NCI-H82 treated with DMSO at 0.1 percent for 48 hours (cell line): ENCODE measurements around the gene RFLNA.

Source experiments
- DNase-seq: peaks from one replicate; lab custom pipeline; 2025; ENCODE audit not compliant: unreplicated experiment; lab: John Stamatoyannopoulos, UW

Gene RFLNA

DNA sequence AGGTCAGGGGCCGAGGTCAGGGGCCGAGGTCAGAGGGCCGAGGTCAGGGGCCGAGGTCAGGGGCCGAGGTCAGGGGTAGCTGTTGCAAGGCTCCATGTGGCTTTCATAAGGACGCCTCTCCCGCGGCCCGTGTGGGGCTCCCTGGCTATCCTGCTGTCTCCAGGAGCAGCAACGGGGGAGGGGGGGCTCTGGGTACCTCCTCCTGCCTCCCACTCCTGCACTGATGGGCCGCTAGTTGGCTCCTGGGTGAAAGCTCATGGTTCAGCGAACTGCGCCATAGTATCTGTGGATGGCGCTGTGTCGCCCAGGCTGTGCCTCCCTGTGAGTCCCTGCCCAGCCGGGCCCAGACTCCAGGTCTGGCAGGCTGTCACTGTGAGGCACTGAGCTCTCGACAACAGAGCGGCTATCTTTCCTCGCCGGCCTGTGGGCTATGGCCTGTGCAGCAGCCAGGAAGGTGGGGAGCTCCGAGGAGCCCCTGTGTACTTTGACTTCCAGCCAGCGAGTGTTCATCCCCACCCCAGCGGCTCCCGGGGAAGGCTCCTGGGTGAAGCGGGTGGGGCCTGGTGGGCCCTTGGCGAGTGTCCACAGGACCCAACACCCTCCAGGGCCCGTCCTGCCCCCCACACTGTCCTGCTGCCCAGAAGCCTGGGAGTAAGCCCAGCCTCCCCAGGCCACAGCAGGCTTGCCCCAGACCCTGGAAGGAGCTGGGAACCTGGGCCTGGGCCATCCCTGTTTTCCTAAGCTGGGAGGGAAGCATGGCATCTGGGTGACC is 8.1 kb downstream of the RFLNA start:
- no peak for DNase-seq

DNA sequence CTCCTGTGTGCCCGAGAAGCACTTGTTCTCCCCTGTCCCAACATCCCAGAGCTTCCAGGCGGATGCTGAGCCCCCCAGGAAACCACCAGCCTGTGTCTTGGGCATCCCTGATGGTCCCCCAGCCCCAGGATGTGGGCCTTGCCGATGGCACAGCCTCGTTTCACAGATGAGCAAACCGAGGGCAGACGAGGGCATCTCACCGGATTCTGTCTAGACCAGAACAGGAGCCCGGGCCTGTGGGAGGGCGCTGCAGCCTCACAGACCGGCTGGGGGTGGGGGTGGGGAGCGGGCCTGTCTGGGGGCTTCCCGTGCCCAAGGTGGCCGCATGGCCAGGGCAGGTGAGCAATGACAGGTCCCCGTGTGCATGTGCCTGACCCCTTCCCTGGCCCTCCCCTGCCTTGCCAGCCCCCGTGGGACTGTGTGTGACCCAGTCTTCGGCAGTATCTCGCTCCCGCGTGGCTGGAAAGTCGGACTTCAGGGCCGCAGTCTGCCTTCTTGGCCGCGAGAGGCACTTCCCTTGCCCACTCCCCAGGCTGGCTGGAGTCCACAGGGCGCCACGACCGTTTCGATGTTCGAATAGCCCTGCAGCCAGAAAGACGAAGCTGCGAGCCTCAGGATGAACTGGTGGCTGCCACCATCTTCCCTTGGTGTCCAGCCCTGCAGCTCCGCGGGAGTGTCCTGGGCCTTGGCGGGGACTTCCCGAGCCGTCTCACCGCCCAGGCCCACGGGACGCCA is 8.9 kb downstream of the RFLNA start:
- DNase-seq, result no peak

DNA sequence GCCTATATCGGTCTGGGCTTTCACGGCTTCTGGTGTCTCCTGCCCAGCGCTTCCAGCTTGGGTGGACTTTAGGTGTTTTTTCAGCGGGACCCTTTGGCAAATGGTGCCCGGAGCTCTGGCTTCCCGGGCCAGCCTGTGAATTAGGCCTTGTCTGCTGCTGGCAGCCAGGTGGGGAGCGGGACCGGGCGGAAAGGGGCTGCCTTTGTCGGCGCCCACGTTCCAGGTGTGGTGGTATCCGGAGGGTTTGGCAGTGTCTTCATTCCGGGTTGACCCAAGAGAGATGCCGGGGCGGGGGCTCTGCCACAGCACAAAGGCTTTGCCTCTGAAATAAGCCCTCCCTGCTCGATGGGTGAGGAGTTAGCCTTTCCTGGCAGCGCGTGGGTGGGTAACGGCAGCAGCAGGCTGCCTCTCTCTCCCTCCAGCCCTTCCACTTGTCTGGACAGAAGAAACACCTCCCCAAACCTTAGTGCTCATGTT is 9.5 kb downstream of the RFLNA start:
- no peak for DNase-seq

DNA sequence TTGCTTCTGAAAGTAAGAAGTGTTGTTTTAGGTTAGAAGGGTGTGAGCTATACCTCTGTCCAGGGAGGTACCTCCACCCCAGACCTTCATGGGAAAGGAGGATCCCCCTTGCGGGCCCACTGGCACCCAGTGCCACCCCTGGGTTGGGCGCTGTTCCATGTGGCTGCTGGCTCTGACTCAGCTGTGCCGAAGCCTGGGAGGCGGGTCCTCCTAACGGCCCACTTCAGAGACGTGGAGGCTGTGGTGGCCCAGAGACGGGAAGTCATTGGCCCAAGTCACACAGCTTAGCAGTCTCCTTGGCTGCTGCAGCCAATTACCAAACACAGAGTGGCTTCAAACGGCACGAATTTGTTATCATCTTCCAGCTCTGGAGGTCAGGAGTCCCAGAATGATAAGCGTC is 10.2 kb downstream of the RFLNA start:
- DNase-seq, result no peak

DNA sequence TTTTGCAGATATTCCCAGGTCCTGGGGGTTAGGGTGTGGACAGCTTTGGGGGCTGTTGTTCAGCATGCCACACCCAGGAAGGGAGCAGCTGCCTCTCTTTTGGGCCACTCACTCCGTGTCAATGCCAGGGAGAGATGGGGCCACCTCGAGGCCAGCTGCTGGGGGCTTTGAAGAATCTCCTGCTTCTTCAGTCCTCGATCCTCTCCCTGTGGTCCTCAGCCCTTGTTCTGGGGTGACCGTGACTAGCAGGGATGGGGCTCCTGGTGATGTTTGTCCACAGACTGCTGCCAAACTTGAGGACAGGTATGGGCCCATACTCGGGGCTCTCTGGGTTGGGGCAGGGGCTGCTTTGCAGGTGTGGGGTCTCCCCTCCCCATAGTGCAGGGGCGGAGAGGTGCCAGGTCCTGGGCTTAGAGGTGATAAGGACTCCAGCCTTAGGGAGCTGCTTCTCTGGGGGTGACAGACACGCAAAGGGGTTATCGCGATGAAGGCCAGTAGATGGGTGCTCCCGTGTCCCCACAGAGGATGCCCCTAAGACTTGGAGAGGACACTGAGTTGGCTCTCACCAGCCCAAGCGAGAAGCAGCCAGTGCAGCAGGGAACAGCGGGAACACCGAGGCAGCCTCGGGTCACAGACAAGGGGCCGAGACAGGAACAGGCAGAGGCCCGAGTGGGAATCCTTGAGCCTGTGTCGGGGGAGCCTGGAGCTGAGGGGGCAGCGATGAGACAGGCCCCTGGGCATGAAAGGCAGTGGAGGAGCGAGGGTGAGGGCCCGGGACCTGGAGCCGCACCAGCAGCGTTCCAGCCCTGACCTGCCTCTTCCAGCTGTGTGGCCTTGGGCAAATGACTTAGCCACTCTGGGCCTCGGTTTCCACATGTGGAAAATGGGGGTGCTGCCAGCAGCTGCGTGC is 11.1 kb downstream of the RFLNA start:
- no peak for DNase-seq

DNA sequence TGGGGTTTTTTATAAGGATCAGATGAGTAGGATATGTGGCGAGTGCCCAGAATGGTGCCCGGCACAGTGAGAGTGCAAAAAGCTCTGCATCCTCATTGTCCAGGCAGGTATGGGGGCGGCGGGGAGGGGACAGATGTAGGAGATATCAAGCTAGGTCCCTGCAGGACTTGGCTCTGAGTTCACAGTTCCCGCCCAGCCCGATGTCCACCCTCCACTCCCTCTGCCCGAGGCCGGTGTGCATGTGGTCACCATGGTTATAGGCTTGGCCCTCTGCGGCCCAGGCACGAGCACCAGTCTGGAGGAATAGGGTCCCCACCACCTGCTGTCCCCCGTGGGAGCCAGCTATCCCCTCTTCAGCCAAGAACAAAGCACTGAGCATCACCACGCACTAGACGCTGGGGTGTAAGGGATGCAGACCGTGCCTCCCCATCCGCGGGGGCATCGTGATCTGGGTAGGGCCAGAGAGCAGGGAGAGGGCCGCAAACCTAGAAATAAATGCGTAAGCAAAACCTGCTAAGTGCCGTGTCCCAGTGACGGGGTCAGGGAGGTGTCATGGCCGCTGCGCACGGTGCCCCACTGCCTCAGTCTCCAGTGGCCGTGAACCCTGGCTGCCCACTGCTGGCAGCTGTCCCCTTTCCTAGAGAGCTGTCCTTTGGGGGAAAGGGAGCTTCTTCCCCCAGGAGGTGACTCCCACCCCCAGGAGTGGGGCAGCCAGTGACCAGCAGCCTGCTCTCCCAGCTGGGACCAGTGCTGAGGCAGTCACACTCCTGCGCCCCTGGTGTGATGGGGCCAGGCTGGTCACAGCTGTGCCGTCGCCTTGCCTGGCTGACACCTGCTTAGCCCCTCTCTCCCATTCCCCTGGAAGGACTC is 12.0 kb downstream of the RFLNA start:
- DNase-seq, result no peak

DNA sequence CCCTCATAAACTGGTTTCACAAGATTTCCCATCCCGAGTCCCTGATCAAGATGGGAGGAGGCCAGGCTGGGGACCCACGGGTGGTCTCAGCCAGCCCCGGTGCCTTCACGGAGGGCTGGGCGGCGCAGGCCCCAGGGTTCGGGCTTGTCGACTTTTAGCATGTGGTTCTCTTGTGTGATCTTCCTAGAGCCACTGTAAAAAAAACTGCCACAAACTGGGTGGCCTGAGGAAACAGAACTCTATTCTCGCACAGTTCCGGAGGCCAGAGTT is 12.6 kb downstream of the RFLNA start:
- no peak for DNase-seq

DNA sequence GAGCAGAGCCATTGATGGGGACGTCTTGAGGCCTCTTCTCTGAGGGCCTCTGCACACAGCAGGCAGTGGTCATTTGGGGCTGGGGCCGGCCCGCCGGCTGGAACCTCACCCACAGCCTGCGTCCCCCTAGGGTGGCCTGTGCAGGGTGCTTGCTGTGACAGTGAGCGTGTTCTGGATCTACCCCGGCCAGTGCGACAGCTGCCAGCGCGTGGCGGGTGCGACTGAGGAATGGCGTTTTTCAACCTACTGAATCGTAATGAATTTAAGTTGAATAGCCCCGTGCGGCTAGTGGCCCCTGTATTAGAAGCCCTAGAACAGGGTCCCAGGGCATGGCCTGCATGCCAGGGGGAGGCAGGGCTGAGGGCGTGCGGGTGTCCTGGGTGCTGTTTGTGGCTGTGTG is 13.8 kb downstream of the RFLNA start:
- DNase-seq, result no peak

DNA sequence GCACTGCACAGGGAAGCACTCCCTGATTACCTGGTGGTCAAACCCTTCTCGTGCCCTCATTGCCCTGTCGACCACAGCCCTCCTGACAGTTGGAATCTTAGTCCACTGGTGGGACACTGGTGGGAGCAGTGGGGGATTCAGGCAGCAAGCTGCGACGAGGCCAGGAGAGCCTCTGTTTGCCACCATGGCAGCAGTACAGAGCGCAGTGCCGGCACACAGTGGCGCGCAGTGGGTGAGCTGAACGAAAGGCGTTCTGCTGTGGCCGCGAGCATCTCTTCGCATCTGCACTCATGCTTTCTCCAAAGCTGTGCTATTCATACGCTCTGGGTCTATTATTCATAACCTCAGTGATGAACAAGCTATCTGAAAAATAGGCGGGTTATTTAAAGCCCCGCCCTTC is 14.3 kb downstream of the RFLNA start:
- no peak for DNase-seq

DNA sequence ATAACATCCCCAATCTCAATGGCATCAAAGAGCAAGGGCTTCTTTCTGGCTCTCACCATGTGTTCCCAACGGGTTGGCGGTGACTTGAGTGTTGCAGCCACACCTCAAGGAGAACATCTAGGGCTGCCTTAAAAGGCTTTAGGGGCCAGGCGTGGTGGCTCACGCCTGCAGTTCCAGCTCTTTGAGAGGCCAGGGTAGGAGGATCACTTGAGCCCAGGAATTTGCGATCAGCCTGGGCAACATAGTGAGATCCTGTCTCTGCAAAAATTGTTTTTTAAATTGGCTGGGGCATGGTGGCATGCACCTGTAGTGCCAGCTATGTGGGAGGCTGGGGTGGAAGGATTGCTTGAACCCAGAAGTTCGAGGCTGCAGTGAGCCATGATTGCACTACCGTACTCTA is 14.9 kb downstream of the RFLNA start:
- DNase-seq, result no peak

DNA sequence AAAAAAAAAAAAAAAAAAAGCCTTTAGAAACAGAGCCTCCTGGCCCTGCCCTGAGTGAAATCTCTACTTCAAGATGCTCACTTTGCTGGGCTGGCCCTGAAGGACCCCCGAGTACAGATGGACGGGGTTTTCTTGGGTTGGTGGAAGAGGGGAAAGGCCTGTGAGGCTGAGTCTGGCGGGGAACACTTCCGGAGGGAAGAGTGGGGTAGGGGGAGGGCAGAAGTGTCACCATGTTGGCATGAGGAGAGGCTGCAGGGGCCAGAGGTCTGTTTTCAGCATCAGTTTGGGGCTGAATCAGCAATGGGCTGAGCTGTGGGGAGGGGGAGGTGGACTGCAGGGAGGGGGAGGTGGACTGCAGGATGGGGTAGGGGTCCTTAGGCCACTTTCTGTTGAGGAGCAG is 15.3 kb downstream of the RFLNA start:
- no peak for DNase-seq

DNA sequence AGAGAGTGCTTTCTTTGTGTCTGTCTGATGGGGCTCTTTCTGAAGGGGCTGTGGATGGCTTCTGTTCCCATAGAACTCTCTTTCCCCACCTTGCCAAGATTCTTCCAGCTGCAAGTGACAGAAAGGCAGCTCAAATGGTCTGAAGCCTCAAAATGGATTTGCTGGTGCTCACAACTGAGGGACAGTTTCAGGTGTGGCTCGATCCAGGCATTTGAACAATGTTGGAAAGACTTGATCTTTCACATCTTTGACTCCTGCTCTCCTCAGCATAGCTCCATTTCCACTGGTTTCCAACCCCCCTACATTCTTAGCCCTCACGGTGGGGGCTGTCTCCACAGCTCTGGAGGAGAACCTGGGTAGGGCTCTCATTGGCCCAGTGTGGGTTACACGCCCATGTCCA is 15.9 kb downstream of the RFLNA start:
- no peak for DNase-seq

DNA sequence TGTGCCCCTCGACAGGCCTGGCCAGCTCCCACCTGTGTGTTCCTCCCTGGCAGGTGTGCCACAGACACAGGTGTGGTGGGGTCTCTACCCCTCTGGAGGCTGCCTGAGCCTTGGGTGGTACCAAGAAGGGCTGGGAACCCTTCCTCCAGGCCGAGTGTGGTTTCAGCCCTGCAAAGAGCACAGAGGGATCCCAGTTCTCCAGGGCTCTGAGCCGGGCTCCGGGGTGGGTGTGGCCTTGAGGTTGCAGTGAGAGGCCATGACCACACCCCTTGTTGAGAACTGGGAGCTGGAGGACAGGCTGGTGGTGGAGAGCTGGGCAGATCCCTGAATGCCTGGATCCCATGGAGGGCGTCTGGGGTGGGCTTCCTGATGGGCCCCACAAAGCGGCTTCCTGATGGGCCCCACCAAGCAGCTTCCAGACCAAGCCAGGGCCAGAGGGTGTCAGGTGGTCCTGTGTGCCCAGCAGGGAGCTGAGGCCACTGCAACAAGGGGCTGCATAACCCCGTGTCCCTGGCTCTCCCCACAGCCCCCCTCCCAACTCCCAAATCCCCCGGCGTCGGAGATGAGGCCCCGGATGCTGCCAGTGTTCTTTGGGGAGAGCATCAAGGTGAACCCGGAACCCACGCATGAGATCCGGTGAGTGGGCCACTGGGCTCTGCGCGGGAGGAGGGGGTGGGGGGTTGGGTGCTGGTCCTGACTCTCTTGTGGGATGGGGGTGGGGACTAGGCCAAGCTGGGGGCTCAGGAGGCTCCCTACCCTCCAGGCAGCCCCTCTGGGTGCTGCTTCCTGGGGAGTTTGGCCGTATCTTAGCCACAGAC is 16.6 kb downstream of the RFLNA start:
- no peak for DNase-seq

DNA sequence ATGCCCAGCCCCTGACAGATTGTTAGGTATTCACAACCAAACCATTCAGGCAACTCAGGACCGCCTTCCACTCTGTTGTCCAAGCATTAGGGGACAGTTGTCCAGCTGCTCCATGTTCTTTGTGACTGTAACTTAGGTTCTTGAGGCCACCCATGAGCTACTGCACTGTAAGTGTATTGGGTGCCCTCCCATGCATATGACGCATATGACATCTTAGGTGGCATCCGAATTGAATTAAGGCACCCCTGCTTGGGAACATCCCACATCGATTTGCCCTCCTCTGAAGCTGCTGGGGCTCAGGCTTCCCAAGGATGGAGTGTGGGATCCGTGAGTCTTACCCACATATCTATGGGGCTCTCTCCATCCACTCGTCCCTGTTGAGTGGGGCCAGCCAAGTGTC is 17.7 kb downstream of the RFLNA start:
- no peak for DNase-seq

DNA sequence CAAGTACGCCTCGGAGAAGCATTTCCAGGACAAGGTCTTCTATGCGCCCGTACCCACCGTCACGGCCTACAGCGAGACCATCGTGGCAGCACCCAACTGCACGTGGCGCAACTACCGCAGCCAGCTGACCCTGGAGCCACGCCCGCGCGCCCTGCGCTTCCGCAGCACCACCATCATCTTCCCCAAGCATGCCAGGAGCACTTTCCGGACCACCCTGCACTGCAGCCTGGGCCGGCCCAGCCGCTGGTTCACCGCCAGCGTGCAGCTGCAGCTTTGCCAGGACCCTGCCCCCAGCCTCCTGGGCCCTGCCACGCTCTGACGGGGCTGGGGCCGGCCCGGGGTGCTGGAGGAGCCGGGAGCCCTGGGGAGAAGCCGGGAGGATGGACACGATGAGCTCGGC is 19.3 kb downstream of the RFLNA start:
- DNase-seq, result no peak

DNA sequence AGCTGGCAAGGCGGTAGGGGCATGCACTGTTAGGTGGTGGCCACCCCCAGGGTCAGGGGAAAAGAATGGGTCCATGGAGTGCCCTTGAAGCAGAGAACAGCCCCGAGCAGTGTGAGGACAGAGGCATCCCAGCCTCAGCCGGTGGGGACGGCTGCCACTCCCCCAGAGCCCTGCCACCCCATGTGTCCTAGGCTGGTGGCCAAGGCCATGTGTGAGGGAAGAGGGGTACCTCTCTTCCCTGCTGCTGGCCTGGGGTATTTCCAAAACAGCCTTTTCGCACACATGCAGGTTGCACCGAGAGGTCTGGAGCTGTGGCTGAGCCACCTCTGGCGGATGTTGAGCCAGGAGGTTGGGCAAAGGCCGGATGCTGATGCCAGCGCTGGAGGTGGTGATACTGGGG is 19.9 kb downstream of the RFLNA start:
- DNase-seq, result no peak

DNA sequence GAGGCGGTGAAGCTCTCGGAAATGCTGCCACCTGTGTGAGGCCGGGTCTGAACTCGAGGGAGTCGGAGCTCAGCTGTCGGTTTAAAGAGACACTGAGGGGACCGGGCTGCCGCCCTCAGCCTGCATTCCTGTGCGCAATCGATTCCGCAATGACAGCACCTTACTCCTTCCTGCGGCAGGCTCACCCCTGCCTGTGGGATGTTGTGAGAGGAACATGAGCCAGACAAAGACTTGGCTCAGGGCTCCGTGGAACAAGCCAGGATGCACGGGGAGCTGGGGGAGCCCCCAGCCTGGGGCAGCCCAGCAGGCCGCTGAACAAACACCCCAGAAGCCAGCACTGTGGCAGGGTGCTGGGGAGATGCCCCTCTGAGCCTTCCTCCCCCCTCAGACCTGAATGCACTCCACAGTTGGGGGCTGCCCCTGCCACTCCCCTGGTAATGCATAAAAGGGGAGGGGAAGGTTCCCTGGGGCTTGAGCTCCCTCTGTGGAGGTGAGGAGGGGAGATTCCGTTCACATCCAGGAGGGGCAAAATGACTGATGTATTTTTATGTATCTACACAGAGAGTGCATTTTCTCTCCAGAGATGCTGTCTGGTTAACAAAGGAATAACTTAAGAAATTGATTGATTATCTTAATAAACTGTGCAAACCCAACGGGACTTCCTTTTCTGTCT is 20.6 kb downstream of the RFLNA start:
- no peak for DNase-seq

DNA sequence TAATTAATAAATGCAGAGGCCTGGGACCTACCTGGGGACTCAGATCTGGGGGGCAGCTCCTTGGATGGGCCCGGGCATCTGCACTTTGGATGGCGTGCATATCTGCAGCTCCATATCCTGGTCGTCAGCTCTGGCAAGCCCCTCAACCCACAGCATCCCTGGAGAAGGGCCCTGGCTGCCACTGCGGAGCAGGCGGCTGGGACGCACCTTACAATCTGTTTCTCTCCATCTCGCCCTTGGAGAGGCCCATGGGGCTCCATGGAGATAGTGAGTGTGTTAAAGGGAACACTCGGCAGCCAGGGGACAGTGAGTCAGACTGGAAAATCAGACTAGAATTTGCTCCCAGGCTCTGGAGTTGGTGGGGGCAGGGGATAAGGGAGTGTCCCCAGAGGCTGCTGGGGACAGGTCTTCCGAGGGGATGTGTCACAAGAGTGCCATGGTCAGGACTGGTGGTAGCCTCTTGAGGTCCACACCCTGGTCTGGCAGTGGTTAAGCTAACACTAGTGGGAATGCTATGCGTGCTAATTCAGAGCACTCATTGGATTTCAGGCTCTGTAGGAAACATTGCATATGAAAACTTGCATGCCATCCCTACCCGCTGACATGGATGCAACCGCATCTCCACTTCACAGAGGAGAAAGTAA is 21.5 kb downstream of the RFLNA start:
- no peak for DNase-seq

DNA sequence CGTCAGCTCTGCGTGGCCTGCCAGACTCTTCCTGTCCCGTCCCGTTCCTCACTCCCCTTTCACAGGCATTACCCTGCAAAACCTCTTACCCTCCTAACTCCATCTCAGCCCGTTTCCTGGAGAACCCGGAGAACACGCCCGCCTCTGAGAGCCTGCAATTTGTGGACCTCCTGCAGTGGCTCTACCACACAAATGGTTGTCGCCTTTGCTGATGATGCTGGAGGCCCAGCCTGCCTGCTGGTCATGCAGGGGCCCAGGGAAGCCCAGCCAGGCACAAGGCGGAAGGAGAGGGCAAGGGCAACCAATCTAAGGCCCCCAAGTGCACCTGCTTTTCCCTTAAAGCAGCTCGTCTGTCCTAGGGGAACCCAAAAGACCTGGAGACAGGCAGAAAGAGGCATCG is 22.5 kb downstream of the RFLNA start:
- DNase-seq, result no peak
